Measurements from ENCODE around the gene SEMA4G. TPM values are rescaled to one million over a fixed set of nuclear protein-coding genes. Genes with fewer than 3 reads are reported as not detected.
A peak's percentile ranks its signal among the peaks of the same experiment; 100 is the strongest.

Gene SEMA4G
- total RNA-seq, 4 donors from 2014 or later: 0.44 to 4.1 (median 1.3) TPM

DNA sequence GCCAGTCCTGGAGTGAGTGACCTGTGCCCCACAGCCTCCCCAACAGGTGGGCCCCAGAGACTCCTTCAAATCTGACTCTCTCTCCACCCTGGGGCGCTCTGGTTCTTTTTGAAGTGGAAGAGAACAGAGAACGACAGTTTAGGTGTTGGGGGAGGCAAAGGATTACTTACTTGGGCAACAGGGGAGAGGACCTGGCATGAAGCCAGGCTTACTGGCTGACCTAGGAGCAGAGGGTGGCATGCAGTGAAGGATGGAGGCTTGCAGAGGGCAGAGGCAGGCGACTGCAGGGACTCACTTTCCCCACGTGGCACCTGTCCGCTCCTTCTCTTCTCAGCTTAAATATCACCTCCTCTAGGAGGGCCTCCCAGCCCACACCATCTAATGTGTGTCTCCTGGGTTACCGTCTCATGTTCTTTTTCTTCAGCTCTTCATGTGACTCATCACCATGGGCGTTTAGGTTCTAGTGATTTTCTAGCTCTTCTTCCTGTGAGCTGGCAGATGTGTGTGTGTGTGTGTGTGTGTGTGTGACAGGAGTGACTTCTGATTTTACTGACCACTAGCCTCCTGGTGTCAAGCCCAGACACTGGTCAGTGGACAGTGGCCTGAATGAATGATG is 45.8 kb downstream of the SEMA4G start:
- Histone ChIP-seq H3K36me3 (no peaks in the 10 kb centered on the region), H3K9me3 (no peaks in the 10 kb centered on the region), H3K27me3 (peaks cover 0 to 39% (median 0%) of the 10 kb centered on the region in 4 donors), H3K27ac (no peak overlapping the region), H3K4me3 (no peak overlapping the region), H3K4me1 (peaks cover 15 to 38% (median 22%) of the 10 kb centered on the region in 3 donors)
- 17 to 31% methylated on average over 2 to 5 of the region's 7 CpGs for WGBS, 2 donors
- TF ChIP-seq POLR2A (IDR thresholded peaks at IDR 0.05): no peak
- TF ChIP-seq, protein P1, sequence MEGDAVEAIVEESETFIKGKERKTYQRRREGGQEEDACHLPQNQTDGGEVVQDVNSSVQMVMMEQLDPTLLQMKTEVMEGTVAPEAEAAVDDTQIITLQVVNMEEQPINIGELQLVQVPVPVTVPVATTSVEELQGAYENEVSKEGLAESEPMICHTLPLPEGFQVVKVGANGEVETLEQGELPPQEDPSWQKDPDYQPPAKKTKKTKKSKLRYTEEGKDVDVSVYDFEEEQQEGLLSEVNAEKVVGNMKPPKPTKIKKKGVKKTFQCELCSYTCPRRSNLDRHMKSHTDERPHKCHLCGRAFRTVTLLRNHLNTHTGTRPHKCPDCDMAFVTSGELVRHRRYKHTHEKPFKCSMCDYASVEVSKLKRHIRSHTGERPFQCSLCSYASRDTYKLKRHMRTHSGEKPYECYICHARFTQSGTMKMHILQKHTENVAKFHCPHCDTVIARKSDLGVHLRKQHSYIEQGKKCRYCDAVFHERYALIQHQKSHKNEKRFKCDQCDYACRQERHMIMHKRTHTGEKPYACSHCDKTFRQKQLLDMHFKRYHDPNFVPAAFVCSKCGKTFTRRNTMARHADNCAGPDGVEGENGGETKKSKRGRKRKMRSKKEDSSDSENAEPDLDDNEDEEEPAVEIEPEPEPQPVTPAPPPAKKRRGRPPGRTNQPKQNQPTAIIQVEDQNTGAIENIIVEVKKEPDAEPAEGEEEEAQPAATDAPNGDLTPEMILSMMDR (IDR thresholded peaks at IDR 0.05): no peak
- intact Hi-C loops (cut with DNase I): no loop called here
- DNase-seq: no peak

DNA sequence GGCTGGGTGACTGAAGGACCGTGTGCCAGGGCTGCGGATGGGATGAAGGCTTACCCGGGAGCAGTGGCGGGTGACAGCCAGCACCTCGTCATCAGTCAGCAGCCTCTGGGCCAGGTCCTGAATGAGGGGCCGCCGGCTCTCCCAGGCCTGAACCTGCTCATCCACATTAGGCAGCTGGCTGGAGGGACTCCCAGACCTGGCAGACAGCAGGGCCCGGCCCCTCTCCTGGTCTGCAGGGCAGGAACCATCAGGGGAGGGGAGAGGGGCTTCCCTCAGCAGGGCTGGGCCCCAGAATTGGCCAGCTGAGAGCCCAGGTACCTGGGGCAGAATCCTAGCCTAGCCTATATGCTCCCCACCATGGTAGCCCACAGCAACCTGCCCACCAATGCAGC is 46.3 kb downstream of the SEMA4G start:
- TF ChIP-seq, protein P1 (IDR thresholded peaks at IDR 0.05): no peak
- TF ChIP-seq POLR2A (IDR thresholded peaks at IDR 0.05): no peak
- Histone ChIP-seq H3K9me3 (no peaks in the 10 kb centered on the region), H3K4me3 (no peak overlapping the region), H3K27ac (no peak overlapping the region), H3K27me3 (peaks cover 0 to 44% (median 0%) of the 10 kb centered on the region in 4 donors), H3K4me1 (peaks cover 15 to 38% (median 22%) of the 10 kb centered on the region in 3 donors), H3K36me3 (no peaks in the 10 kb centered on the region)
- no peak for DNase-seq
- intact Hi-C loops (cut with DNase I): no loop called here
- no CpG with 5 or more reads among the region's 8 CpGs for WGBS, 2 donors

DNA sequence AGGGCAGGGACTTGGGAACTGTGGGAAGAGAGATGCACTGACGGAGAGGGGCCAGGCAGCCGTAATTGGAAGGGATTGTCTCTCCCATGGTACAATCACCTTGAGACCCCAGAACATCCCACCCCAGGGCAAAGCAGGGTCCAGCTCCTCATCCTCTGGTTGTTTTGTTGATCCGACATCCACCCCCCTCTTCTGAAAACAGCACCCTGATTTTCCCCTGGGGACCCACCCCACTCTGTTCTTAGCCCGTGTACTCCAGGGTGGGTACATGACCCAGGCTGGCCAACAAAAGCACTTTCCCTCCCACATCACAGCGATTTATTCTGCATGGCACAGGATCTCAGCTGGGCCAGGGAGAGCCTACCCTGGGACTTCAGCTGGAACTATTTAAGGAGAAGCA is 47.5 kb downstream of the SEMA4G start:
- Histone ChIP-seq H3K27me3 (peaks cover 0 to 55% (median 0%) of the 10 kb centered on the region in 4 donors), H3K4me1 (peaks cover 15 to 37% (median 22%) of the 10 kb centered on the region in 3 donors), H3K4me3 (no peak overlapping the region), H3K27ac (no peak overlapping the region), H3K36me3 (no peaks in the 10 kb centered on the region), H3K9me3 (no peaks in the 10 kb centered on the region)
- intact Hi-C loops (cut with DNase I): no loop called here
- TF ChIP-seq, protein P1 (IDR thresholded peaks at IDR 0.05): no peak
- no peak for TF ChIP-seq POLR2A (IDR thresholded peaks at IDR 0.05)
- no peak for DNase-seq
- 66 to 86% methylated on average over 3 to 5 of the region's 5 CpGs for WGBS, 2 donors

DNA sequence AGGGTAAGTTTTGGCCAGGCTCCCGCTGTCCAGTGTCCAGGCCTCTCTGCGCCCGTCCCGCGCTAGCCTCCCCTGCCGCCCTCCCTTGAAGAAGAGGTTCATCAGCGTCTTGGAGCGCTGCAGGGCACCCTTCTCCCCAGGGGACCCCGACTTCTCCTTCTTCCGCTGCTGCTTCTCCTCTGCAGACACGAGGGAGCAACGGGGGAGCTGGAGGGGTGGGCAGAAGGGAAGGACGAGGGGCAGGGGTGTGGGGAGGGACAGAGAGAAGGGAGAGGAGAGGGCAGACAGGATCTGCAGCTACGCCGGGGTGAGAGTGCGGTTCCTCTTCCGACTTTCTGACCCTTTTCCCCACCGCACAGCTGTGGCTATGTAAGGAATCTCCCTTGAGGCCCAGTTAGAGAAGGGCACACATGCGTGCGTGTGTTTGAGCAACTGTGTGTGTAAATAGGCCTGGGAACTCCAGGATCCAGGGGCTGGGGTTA is 48.9 kb downstream of the SEMA4G start:
- no peak for TF ChIP-seq POLR2A (IDR thresholded peaks at IDR 0.05)
- TF ChIP-seq, protein P1 (IDR thresholded peaks at IDR 0.05): no peak
- H3K27ac ChIP-seq: no peak overlapping the region
- no peak for DNase-seq
- H3K4me3 ChIP-seq: no peak overlapping the region
- H3K27me3 ChIP-seq: peaks cover 0 to 55% (median 0%) of the 10 kb centered on the region in 4 donors
- intact Hi-C loops (cut with DNase I): no loop called here
- no peaks in the 10 kb centered on the region for H3K36me3 ChIP-seq
- WGBS, 2 donors: 52 to 55% methylated on average over 8 to 18 of the region's 20 CpGs
- no peaks in the 10 kb centered on the region for H3K9me3 ChIP-seq
- H3K4me1 ChIP-seq: peaks cover 13 to 24% (median 15%) of the 10 kb centered on the region in 3 donors

DNA sequence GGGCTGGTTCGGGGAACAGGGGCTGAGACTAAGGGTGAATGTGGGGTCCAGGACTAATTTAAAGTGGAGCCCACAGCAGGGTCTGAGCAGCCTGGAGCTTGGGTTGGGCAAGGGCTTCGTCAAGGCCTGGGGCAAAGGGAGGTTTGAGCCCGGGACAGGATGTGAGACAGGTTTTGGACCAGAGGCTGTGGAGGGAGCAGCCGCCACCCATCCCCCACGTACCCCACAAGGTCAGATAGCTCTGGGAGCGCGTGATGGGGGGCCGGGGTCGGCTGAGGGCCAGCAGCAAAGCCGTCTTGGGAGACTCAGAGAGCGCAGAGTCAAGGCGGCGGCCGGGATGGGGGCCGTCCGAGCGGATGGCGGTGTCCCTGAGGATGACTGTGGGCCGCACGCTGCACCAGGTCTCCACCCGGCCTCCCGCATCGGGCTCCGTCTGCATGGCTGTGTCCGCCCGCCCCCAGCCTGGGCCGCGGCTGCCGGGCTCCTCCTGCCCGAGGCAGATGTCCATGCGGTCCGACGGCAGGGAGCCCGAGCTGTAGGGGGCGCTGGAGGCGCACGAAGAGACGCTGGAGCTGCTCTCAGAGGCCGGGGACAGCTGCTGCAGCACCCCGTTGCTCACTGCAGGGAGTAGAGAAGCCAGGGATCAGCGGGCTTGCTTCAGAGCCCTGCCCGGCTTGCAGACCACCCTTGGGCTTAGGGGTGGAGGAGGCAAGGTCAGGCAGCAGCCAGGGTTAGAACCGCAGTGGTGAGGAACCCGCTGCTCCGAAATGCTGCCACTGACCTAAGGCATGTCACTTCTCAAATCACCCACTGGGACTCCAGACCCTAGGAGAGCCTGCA is 49.5 kb downstream of the SEMA4G start:
- Histone ChIP-seq H3K27me3 (peaks cover 0 to 55% (median 0%) of the 10 kb centered on the region in 4 donors), H3K4me3 (peak overlapping the region in 1 of 4 donors; percentile 4), H3K27ac (no peak overlapping the region), H3K36me3 (no peaks in the 10 kb centered on the region), H3K9me3 (no peaks in the 10 kb centered on the region), H3K4me1 (peaks cover 7 to 17% (median 12%) of the 10 kb centered on the region in 3 donors)
- intact Hi-C loops (cut with DNase I): no loop called here
- 12 to 34% methylated on average over 8 to 15 of the region's 45 CpGs for WGBS, 2 donors
- DNase-seq: no peak
- TF ChIP-seq, protein P1 (IDR thresholded peaks at IDR 0.05): peak in 5 of 6 experiments; percentile 50 to 79 (median 68)
- no peak for TF ChIP-seq POLR2A (IDR thresholded peaks at IDR 0.05)

Data from esophagus squamous epithelium (tissue), 5 donors.